T47D (cell line): ENCODE results near the gene JUNB.

Experiments
- DNase-seq, 2 experiments: peaks; one replicate each; pipeline versions ENCODE4 v3.0.0 to v3.0.0-alpha.2; 2011 to 2012; ENCODE audit warnings: low read depth in 1 of 2, low spot score in 1 of 2
- JUND ChIP-seq: IDR thresholded peaks from 2 replicates; pipeline ENCODE4 v1.6.1; 2012; ENCODE audit warnings: low read depth
- in situ Hi-C: cut with HindIII; loops from 2 replicates; pipeline ENCODE4 v1.10.0; 2016; ENCODE audit warnings: low sequenced_read_pairs, low pct_unique_long_range_greater_than_20kb

Gene JUNB

GRCh38 chr19:12779162-12779993 lies 11.9 kb upstream of the JUNB start:
- peak in 1 of 2 experiments; percentile 30 for DNase-seq
- no peak for TF ChIP-seq JUND
- in situ Hi-C loops: no loop called here

DNA sequence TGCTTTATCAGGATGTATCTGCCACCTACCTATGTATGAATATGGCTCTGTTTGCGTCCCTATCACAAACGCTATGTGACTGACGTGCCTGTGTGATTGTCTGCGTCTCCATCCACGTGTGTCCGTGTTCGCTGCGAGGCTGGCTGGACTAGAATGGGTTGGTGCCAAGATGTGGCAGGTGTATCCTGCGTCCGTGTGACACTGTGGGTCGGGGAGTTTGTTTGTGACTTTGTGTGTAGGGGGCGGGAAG lies 9.2 kb upstream of the JUNB start:
- in situ Hi-C loops: no loop called here
- no peak for TF ChIP-seq JUND
- DNase-seq: no peak

- peak in 1 of 2 experiments; percentile 86 for DNase-seq
- TF ChIP-seq JUND: no peak
- in situ Hi-C loops: no loop called here
Observed at GRCh38 chr19:12782424-12783290, 8.6 kb upstream of the JUNB start.

DNA sequence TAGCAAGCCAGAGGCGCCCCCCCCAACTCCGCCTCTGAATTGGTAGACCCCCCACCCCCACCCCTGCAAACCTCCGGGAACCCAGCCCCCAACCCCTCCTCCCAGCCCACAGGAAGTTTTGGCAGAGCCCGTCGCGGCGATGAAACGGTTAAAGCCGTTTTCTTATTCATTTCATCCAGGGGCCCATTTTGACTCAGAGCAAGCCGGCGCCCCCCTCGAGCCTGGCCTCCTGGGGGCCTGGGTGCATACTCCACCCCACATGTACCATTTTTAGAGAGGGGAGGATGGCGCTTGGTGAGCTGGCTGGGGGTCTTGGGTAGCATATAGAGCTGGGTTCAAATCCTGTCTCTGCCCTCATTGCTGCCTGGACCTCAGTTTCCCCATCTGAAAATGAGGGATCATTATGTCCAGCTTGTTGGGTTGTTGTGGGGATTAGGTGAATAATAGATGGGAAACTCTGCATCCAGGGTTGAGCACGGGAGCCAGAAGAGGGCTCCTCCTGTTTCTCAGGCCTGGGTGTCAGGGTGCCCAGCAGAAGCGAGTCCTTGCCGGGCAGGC lies 7.9 kb upstream of the JUNB start:
- DNase-seq: no peak
- in situ Hi-C loops: no loop called here
- no peak for TF ChIP-seq JUND

GRCh38 chr19:12783849-12784393 lies 7.4 kb upstream of the JUNB start:
- DNase-seq: peak in 1 of 2 experiments; percentile 82
- in situ Hi-C loops: no loop called here

DNA sequence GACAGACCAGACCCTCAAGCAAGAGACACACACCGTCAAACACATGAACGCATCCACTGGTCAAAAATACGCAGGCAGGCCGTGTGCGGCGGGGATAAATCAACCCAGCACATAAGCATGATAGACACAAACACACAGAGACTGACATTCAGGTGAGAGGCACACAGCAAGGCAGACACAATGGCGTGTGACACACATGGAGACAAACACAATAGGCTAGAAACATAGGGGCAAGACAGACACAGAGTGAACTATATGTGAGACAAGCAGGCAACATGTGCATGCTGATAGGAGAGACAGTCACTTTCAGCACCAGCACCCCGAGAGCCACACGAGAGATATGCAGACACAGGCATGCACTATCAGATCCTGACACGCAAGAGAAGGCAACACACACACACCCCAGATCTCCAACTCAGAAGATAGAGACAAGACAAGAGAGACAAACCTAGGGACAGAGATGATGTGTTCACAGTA lies 6.9 kb upstream of the JUNB start:
- in situ Hi-C loops: no loop called here
- no peak for DNase-seq

More at GRCh38 chr19:12783849-12784393, 7.4 kb upstream of the JUNB start:
- no peak for TF ChIP-seq JUND

GRCh38 chr19:12784871-12785430 lies 6.3 kb upstream of the JUNB start:
- DNase-seq: no peak
- in situ Hi-C loops: no loop called here
- TF ChIP-seq JUND: no peak

More for the DNA sequence above, 6.9 kb upstream of the JUNB start:
- TF ChIP-seq JUND: no peak

DNA sequence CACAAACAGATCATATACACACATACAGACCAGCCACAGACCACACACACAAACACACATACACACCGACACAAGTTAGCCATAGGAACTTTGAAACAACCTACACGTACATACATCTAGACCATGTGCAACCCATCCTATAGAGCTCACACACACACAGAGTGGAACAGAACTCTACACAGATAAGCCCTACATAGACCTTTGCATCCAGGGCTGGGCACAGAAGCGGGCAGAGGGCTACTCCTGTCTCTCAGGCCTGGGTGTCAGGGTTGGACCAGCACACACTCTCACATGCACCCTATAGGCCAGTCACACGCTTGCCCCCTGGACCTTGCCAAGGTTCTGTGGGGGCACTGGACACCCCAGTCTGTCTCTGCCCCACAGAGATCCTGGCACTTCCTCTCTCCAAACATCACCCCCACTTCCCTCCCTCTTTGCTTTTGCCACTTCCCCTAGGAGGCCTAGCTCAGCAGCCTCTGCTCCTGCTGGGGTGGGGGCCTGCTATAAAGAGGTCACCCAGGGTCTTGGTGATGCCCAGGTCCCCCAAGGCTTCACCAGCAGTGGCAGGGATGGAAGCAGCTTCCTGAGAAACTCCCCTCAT lies 5.8 kb upstream of the JUNB start:
- no peak for TF ChIP-seq JUND
- DNase-seq: no peak

DNA sequence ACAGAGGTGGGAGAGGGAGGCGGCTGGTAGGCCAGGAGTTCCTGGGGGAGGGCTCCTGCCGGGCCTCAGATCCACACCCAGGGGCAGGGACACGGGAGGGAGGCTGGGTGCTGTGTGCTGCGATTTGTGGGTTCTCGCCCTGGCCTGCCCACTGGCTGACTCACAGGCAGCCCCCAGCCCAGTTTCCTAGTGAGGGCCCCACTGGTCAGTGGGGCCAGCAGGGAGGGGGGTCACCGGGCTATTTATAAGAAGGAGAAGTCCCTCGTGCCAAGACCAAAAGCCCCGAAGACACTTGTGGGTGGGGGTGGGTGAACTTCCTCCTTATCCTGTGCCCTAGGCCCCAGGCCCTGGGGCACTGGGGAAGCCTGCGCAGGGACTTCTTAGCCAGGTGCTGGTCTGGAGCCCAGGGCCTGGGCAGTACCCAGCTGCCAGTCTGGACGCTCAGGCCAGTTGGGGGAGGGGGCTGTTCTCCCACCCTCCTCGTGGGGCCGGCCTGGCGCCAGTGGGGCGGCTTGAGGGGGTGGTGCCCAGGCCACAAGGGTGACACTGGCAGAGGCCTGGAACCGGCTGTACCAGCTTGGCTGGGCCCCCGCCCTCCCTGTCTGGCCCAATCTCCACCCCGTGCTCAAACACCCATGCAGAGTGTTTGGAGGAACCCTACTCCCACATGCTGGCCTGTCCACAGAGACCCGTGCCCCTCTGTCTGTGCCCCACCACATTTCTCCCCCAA lies 5.0 kb upstream of the JUNB start:
- TF ChIP-seq JUND: no peak
- peak; percentile 66 to 84 for DNase-seq
- in situ Hi-C loops: no loop called here

More for the DNA sequence above, 5.8 kb upstream of the JUNB start:
- in situ Hi-C loops: no loop called here

DNA sequence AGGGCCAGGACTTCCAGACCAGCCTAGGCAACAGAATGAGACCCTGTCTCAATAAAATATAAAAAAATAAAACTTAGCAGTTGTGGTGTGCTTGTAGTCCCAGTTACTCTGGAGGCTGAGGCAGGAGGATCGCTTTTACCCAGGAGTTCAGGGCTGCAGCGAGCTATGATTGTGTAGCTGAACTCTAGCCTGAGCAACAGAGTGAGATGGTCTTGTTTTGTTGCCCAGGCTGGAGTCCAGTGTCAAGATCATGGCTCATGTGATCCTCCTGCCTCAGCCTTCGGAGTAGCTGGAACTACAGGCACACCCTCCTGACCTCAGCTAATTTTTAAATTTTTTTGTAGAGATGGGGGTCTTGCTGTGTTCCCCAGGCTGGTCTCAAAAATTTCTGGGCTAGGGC lies 4.3 kb upstream of the JUNB start:
- no peak for DNase-seq
- no peak for TF ChIP-seq JUND
- in situ Hi-C loops: no loop called here

GRCh38 chr19:12787458-12787857 lies 3.8 kb upstream of the JUNB start:
- TF ChIP-seq JUND: no peak
- no peak for DNase-seq
- in situ Hi-C loops: no loop called here
